Adrenal gland (tissue), 5 donors: ENCODE results near the gene ABL1.

Source experiments
- CTCF ChIP-seq, 6 experiments: fragments of 450-650 bp in 4 of 6; fragments of 200-600 bp in 2 of 6; sonication (generic) in 1 of 6; IDR thresholded peaks; 1 replicate in 5 of 6; 2 replicates in 1 of 6; pipeline versions ENCODE4 v1.5.1 to v1.8.0; 2016 to 2021; ENCODE audit warnings: antibody characterized with exemption in 6 of 6, mild to moderate bottlenecking in 2 of 6, moderate library complexity in 1 of 6
- POLR2A ChIP-seq, 2 donors: fragments of 450-650 bp; IDR thresholded peaks; one replicate each; pipeline ENCODE4 v1.6.1; 2017; ENCODE audit warnings: antibody characterized with exemption in 2 of 2, mild to moderate bottlenecking in 2 of 2, moderate library complexity in 1 of 2
- donor health status: DM: no; HTN: no; CAD: no.

DNA sequence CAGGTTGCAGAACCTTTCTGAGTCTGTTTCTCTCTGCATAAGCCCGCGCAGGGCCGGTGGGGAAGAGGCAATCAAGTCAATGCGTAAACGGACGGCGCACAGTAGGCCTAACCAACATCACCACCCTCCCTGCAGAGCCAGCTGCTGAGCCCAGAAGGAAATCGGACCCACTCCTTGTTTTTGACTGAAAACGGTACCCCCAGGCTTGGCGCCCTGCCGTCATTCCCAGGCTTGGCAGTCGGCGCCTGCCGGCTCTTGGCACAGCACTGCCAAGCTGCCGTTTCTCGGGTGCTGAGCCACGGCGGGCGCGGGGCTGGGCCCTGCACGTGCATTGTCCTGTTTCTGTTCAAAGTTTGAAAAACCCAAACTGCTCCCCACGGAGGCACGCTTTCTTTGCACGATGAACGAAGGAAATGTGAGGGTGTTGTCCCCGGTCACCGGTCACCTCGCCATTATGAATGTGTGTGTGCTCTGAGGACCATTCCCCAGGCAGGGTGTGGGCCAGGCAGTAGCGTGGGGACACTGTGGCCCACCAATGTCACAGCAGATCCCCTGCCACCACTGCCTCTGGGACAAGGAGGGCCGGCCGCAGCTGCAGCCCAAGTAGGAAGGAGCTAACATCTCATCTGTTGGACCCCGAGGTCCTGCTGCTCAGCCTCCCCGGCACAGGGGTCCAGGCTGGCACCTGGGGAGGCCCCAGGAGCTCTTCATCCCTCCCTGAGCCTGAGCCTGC lies 83.9 kb downstream of the ABL1 start:
- no peak for TF ChIP-seq CTCF (IDR thresholded peaks at IDR 0.05)
- TF ChIP-seq POLR2A (IDR thresholded peaks at IDR 0.05): no peak
